WTC11 (cell line): Measurements from ENCODE around the gene CD96. TPM values are rescaled to one million over a fixed set of nuclear protein-coding genes. Genes with fewer than 3 reads are reported as not detected.

Experiments used
- ATAC-seq: fragments of 200-7000 bp; cut with Tn5 transposase; 2 replicates; pipeline ENCODE4 v1.10.0; 2021; ENCODE audit warnings: mild to moderate bottlenecking, moderate library complexity
- CTCF ChIA-PET: fragments of 300-600 bp; sonication (Branson Sonifier 250); formaldehyde crosslinking; loops from one replicate; lab custom pipeline; 2021; ENCODE audit warnings: antibody characterized with exemption; lab: Charles Lee
- POLR2A ChIA-PET: fragments of 350-600 bp; sonication (Branson Sonifier 250); formaldehyde crosslinking; loops from one replicate; lab custom pipeline; 2021; ENCODE audit warnings: antibody characterized with exemption; lab: Charles Lee
- DNase-seq: peaks from one replicate; pipeline ENCODE4 v3.0.0; 2021; ENCODE audit warnings: low spot score
- H3K27ac Mint-ChIP-seq: 2 replicates; pipeline ENCODE4 v1.8.0; 2021; ENCODE audit warnings: mixed read lengths
- H3K27me3 Mint-ChIP-seq: 2 replicates; pipeline ENCODE4 v1.8.0; 2021; ENCODE audit warnings: low read depth, mild to moderate bottlenecking, moderate library complexity, mixed read lengths
- H3K36me3 Mint-ChIP-seq: 2 replicates; pipeline ENCODE4 v1.8.0; 2021; ENCODE audit warnings: mixed read lengths
- H3K4me1 Mint-ChIP-seq: 2 replicates; pipeline ENCODE4 v1.8.0; 2022; ENCODE audit warnings: mixed read lengths
- H3K4me3 Mint-ChIP-seq: 2 replicates; pipeline ENCODE4 v1.8.0; 2021; ENCODE audit warnings: mild to moderate bottlenecking, moderate library complexity, mixed read lengths
- H3K9me3 Mint-ChIP-seq: 2 replicates; pipeline ENCODE4 v1.8.0; 2021; ENCODE audit warnings: mixed read lengths
- AFF4 ChIP-seq: sonication (generic); formaldehyde crosslinking; IDR thresholded peaks from 2 replicates; pipeline ENCODE4 v1.8.1; 2023; ENCODE audit warnings: mild to moderate bottlenecking, missing genetic modification reagents, borderline replicate concordance
- ATF3 ChIP-seq: sonication (generic); formaldehyde crosslinking; conservative IDR thresholded peaks from 2 replicates; pipeline ENCODE4 v1.8.1; 2022; ENCODE audit warnings: mild to moderate bottlenecking, missing genetic modification reagents
- CDX4 ChIP-seq: fragments of 250-450 bp; sonication (Bioruptor Pico); IDR thresholded peaks from 2 replicates; pipeline ENCODE4 v1.9.0; 2021; ENCODE audit warnings: moderate library complexity, mild to moderate bottlenecking, inconsistent platforms, borderline replicate concordance
- E2F1 ChIP-seq: sonication (generic); formaldehyde crosslinking; IDR thresholded peaks from 2 replicates; pipeline ENCODE4 v1.8.0; 2022; ENCODE audit warnings: mild to moderate bottlenecking, missing genetic modification reagents
- E2F4 ChIP-seq: sonication (generic); formaldehyde crosslinking; IDR thresholded peaks from 2 replicates; pipeline ENCODE4 v1.8.1; 2022; ENCODE audit warnings: low read depth, mild to moderate bottlenecking, moderate library complexity, missing genetic modification reagents, borderline replicate concordance
- ELF4 ChIP-seq: sonication (generic); formaldehyde crosslinking; IDR thresholded peaks from 2 replicates; pipeline ENCODE4 v1.8.1; 2022; ENCODE audit warnings: low read depth, mild to moderate bottlenecking, moderate library complexity, missing genetic modification reagents
- FOXP4 ChIP-seq: sonication (generic); formaldehyde crosslinking; IDR thresholded peaks from 2 replicates; pipeline ENCODE4 v1.8.0; 2022; ENCODE audit warnings: mild to moderate bottlenecking, missing genetic modification reagents
- GTF2I ChIP-seq: fragments of 250-450 bp; sonication (Bioruptor Pico); conservative IDR thresholded peaks from 2 replicates; pipeline ENCODE4 v1.4.0; 2021; ENCODE audit warnings: mild to moderate bottlenecking
- MAX ChIP-seq: sonication (generic); formaldehyde crosslinking; IDR thresholded peaks from 2 replicates; pipeline ENCODE4 v1.8.0; 2022; ENCODE audit warnings: mild to moderate bottlenecking, missing genetic modification reagents
- MYBL2 ChIP-seq: sonication (generic); formaldehyde crosslinking; IDR thresholded peaks from 2 replicates; pipeline ENCODE4 v1.8.1; 2023; ENCODE audit warnings: mild to moderate bottlenecking, moderate library complexity, missing genetic modification reagents
- NR1H2 ChIP-seq: sonication (generic); formaldehyde crosslinking; IDR thresholded peaks from 2 replicates; pipeline ENCODE4 v1.9.0; 2021; ENCODE audit warnings: mild to moderate bottlenecking, moderate library complexity, missing genetic modification reagents
- SP1 ChIP-seq: sonication (generic); formaldehyde crosslinking; conservative IDR thresholded peaks from 2 replicates; pipeline ENCODE4 v1.8.1; 2022; ENCODE audit warnings: missing genetic modification reagents
- STAT6 ChIP-seq: sonication (generic); formaldehyde crosslinking; conservative IDR thresholded peaks from 2 replicates; pipeline ENCODE4 v1.8.1; 2023; ENCODE audit warnings: mild to moderate bottlenecking, low read depth, missing genetic modification reagents, moderate library complexity
- ZBTB21 ChIP-seq: sonication (generic); formaldehyde crosslinking; IDR thresholded peaks from 2 replicates; pipeline ENCODE4 v1.8.1; 2023; ENCODE audit warnings: mild to moderate bottlenecking, missing genetic modification reagents, borderline replicate concordance
- ZNF232 ChIP-seq: sonication (generic); formaldehyde crosslinking; IDR thresholded peaks from 2 replicates; pipeline ENCODE4 v1.8.0; 2022; ENCODE audit warnings: mild to moderate bottlenecking, missing genetic modification reagents
- ZNF317 ChIP-seq: sonication (generic); formaldehyde crosslinking; IDR thresholded peaks from 2 replicates; pipeline ENCODE4 v1.8.1; 2023; ENCODE audit warnings: low read depth, mild to moderate bottlenecking, moderate library complexity, missing genetic modification reagents, borderline replicate concordance
- ZNF423 ChIP-seq: fragments of 250-450 bp; sonication (Bioruptor Pico); IDR thresholded peaks from 2 replicates; pipeline ENCODE4 v2.1.2; 2022; ENCODE audit warnings: mild to moderate bottlenecking, moderate library complexity
- total RNA-seq: library from RNA; stranded (reverse); gene quantifications from 3 replicates; pipeline ENCODE4 v1.2.3, GENCODE V29; 2021

Gene CD96
- total RNA-seq, 1 experiment from 2014 or later: 0.33 TPM

GRCh38 chr3:111617912-111618601 lies 76.1 kb downstream of the CD96 start:
- H3K36me3 Mint-ChIP-seq: peaks cover 5% of the 10 kb centered on the region; the same call in 1 of the 2 replicates
- CTCF ChIA-PET: interaction anchor here (0.6 to 4.2 kb wide), 2 partner anchors 40 to 1360 kb away, joined by 5 to 11 read pairs; no protein-coding TSS in a partner anchor
- DNase-seq: no peak
- ATAC-seq: no peak
- no peak overlapping the region for H3K27ac Mint-ChIP-seq
- H3K27me3 Mint-ChIP-seq: no peaks in the 10 kb centered on the region
- peaks cover 14% of the 10 kb centered on the region for H3K9me3 Mint-ChIP-seq
- TF ChIP-seq AFF4: no peak
- TF ChIP-seq ATF3 (CRISPR knock-in tag): no peak
- TF ChIP-seq MAX: no peak
- no peak for TF ChIP-seq ELF4 (CRISPR knock-in tag)
- TF ChIP-seq ZNF423 (CRISPR knock-in tag): no peak
- TF ChIP-seq STAT6 (CRISPR knock-in tag): no peak
- TF ChIP-seq NR1H2: no peak
- TF ChIP-seq GTF2I: no peak
- POLR2A ChIA-PET: no interaction called here
- no peaks in the 10 kb centered on the region for H3K4me1 Mint-ChIP-seq
- H3K4me3 Mint-ChIP-seq: no peak overlapping the region

- Mint-ChIP-seq H3K27me3 (no peaks in the 10 kb centered on the region), H3K9me3 (peaks cover 14% of the 10 kb centered on the region), H3K4me1 (no peaks in the 10 kb centered on the region), H3K36me3 (peaks cover 5% of the 10 kb centered on the region; the same call in 1 of the 2 replicates), H3K27ac (no peak overlapping the region), H3K4me3 (no peak overlapping the region)
- ChIA-PET CTCF (interaction anchor here (4.2 kb wide), 1 partner anchor 41 kb away, joined by 11 read pairs; no protein-coding TSS in a partner anchor), POLR2A (no interaction called here)
- DNase-seq: no peak
- ATAC-seq: no peak
- TF ChIP-seq ZNF423 (CRISPR knock-in tag) (no peak), ZNF317 (no peak), CDX4 (CRISPR knock-in tag) (no peak), E2F1 (CRISPR knock-in tag) (no peak), MYBL2 (no peak), ZBTB21 (CRISPR knock-in tag) (no peak), ATF3 (CRISPR knock-in tag) (no peak), SP1 (CRISPR knock-in tag) (no peak), ZNF232 (no peak), FOXP4 (CRISPR knock-in tag) (no peak), E2F4 (CRISPR knock-in tag) (no peak)
These were observed 76.9 kb downstream of the CD96 start for GRCh38 chr3:111618945-111619344.
